ENCODE data around the gene MRE11. TPM values are rescaled to one million over a fixed set of nuclear protein-coding genes. Genes with fewer than 3 reads are reported as not detected.

Gene MRE11
- total RNA-seq, 4 donors from 2014 or later, result 9.0 to 18.3 (median 12.1) TPM

DNA sequence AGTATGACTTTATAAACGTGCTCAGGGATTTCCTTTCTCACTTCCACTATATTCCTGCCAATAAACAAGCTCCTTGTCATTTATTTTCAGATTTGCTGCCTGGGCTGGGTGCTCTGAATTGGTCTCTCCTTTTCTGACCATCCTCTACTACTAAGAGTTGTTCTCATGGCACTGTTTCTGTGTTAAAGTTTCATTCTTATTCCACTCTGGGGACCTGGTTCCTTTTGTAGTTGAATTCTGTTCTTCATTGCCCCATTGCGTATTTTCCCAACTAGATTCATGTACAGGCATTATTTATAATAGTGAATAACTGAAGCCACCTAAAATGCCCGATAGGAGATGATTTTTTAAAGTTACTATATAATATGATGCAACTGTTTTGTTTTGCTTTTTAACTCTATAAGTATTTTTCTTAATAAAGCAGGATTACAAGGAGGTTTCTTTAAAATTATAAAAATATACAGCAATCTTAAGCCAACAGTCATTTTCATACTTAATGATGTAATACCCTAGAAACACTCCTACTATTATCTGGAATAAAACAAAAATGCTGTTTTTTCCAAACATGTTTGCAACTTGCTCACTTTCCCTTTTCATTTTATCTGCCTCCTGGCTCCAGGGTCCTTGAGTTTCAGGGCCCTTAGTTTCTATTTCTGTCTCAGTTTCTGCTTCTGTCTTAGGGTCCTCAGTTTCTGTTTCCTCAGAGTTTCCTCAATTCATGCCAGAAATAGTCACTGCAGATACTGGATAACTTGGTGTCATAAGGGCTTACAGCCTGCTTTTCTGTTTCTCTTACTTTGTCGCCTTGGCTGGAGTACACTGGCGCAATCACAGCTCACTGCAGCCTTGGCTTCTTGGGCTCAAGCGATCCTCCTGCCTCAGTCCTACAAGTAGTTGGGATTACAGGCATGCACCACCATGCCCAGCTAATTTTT is 40.3 kb upstream of the MRE11 start:
- H3K27me3 ChIP-seq, result no peaks in the 10 kb centered on the region
- H3K9me3 ChIP-seq, result no peaks in the 10 kb centered on the region
- TF ChIP-seq, protein P1, sequence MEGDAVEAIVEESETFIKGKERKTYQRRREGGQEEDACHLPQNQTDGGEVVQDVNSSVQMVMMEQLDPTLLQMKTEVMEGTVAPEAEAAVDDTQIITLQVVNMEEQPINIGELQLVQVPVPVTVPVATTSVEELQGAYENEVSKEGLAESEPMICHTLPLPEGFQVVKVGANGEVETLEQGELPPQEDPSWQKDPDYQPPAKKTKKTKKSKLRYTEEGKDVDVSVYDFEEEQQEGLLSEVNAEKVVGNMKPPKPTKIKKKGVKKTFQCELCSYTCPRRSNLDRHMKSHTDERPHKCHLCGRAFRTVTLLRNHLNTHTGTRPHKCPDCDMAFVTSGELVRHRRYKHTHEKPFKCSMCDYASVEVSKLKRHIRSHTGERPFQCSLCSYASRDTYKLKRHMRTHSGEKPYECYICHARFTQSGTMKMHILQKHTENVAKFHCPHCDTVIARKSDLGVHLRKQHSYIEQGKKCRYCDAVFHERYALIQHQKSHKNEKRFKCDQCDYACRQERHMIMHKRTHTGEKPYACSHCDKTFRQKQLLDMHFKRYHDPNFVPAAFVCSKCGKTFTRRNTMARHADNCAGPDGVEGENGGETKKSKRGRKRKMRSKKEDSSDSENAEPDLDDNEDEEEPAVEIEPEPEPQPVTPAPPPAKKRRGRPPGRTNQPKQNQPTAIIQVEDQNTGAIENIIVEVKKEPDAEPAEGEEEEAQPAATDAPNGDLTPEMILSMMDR (IDR thresholded peaks at IDR 0.05), result no peak
- TF ChIP-seq POLR2A (IDR thresholded peaks at IDR 0.05), result no peak
- intact Hi-C loops (cut with DNase I), result no loop called here
- H3K4me3 ChIP-seq, result no peak overlapping the region
- H3K4me1 ChIP-seq, result peaks cover 0 to 18% (median 3%) of the 10 kb centered on the region in 3 donors
- no peak overlapping the region for H3K27ac ChIP-seq
- DNase-seq, result no peak
- 56 to 71% methylated on average over 6 of the region's 6 CpGs for WGBS, 2 donors
- no peaks in the 10 kb centered on the region for H3K36me3 ChIP-seq

DNA sequence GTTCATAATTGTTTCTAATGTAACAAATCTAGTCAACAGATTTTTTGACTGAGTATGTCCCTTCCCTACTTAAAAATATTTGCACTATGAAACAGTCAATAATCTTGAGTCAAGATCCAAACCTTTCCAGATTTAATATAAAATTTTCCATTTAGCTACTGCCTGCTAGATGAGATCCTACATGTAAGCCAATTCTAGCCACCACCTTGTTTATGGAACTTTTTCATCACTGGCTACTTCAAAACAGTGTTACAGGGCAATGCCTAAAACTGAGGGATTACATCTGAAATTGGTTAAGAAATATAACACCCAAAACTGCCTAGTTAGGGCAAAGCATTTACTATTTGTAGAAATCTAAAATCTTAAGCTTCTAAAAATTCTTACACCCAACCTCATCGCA is 39.6 kb upstream of the MRE11 start:
- Histone ChIP-seq H3K4me1 (peaks cover 0 to 17% (median 3%) of the 10 kb centered on the region in 3 donors), H3K4me3 (no peak overlapping the region), H3K27me3 (no peaks in the 10 kb centered on the region), H3K9me3 (no peaks in the 10 kb centered on the region), H3K36me3 (no peaks in the 10 kb centered on the region), H3K27ac (no peak overlapping the region)
- 76 to 87% methylated on average over 1 of the region's 1 CpG for whole genome bisulfite sequencing, 2 donors
- DNase-seq, result no peak
- intact Hi-C loops (cut with DNase I), result no loop called here
- TF ChIP-seq POLR2A (IDR thresholded peaks at IDR 0.05), result no peak
- TF ChIP-seq, protein P1 (IDR thresholded peaks at IDR 0.05), result no peak

- TF ChIP-seq, protein P1 (IDR thresholded peaks at IDR 0.05), result no peak
- no peak for TF ChIP-seq POLR2A (IDR thresholded peaks at IDR 0.05)
- no peaks in the 10 kb centered on the region for H3K9me3 ChIP-seq
- H3K4me3 ChIP-seq, result no peak overlapping the region
- H3K27me3 ChIP-seq, result no peaks in the 10 kb centered on the region
- 82 to 85% methylated on average over 2 to 3 of the region's 3 CpGs for WGBS, 2 donors
- no peak overlapping the region for H3K27ac ChIP-seq
- no peaks in the 10 kb centered on the region for H3K36me3 ChIP-seq
- intact Hi-C loops (cut with DNase I), result no loop called here
- H3K4me1 ChIP-seq, result peaks cover 0 to 11% (median 0%) of the 10 kb centered on the region in 3 donors
- no peak for DNase-seq
These were observed 38.6 kb upstream of the MRE11 start for GRCh38 chr11:94532211-94532610.

DNA sequence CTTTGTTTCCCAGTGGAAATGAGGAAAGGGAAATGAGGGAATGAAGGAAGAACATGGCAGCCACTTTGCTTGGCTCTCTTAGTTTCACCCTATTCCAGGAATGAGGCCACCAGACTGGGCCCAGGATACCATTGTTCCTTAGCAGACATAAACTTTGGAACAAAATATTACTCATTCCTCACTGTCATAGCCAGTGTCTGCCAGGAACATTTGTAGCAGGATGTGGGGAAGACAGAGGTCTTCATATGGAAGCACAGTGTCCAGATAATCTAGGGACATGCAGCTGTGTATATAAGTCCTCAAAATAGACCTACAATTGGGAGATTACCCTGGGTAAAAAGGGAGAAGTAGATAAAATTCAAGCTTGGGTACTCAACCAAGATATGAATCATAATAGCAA is 34.9 kb upstream of the MRE11 start:
- no peak for DNase-seq
- Histone ChIP-seq H3K4me1 (peaks cover 0 to 21% (median 0%) of the 10 kb centered on the region in 3 donors), H3K27ac (no peak overlapping the region), H3K9me3 (no peaks in the 10 kb centered on the region), H3K36me3 (no peaks in the 10 kb centered on the region), H3K27me3 (no peaks in the 10 kb centered on the region), H3K4me3 (no peak overlapping the region)
- no peak for TF ChIP-seq POLR2A (IDR thresholded peaks at IDR 0.05)
- TF ChIP-seq, protein P1 (IDR thresholded peaks at IDR 0.05), result no peak
- intact Hi-C loops (cut with DNase I), result loop anchor here (10.0 kb wide), 1 partner anchor 66 kb away; no protein-coding TSS in a partner anchor
